Mesendoderm (in vitro differentiated cells): ENCODE data around the gene SLC25A53.

ENCODE experiments used
- DNase-seq: peaks from one replicate; pipeline ENCODE4 v3.0.0; 2013
- H2AK5ac ChIP-seq: 2 replicates; pipeline ENCODE4 v1.6.1; 2013; ENCODE audit warnings: low read length, inconsistent platforms
- H2BK120ac ChIP-seq: 2 replicates; pipeline ENCODE4 v1.6.1; 2013; ENCODE audit warnings: low read depth, mild to moderate bottlenecking, low read length, moderate library complexity, mixed read lengths
- H2BK15ac ChIP-seq: replicated peaks from 2 replicates; pipeline ENCODE4 v1.6.1; 2013; ENCODE audit warnings: low read depth, mild to moderate bottlenecking, moderate library complexity
- H2BK5ac ChIP-seq: 2 replicates; pipeline ENCODE4 v1.6.1; 2013; ENCODE audit warnings: low read length, inconsistent platforms
- H3K18ac ChIP-seq: 2 replicates; pipeline ENCODE4 v1.6.1; 2013; ENCODE audit warnings: mild to moderate bottlenecking, low read length, mixed read lengths
- H3K23ac ChIP-seq: one replicate; pipeline ENCODE4 v1.6.1; 2013; ENCODE audit warnings: low read length
- H3K27ac ChIP-seq: 2 replicates; pipeline ENCODE4 v1.5.1; 2013; ENCODE audit warnings: low read depth, mild to moderate bottlenecking, inconsistent platforms, low read length, moderate library complexity
- H3K27me3 ChIP-seq: 2 replicates; pipeline ENCODE4 v1.6.1; 2013; ENCODE audit warnings: low read length, control low read depth, mild to moderate bottlenecking, inconsistent platforms; ENCODE audit not compliant: insufficient read depth, poor library complexity
- H3K36me3 ChIP-seq: 2 replicates; pipeline ENCODE4 v1.6.1; 2013; ENCODE audit warnings: low read length, inconsistent platforms; ENCODE audit not compliant: control insufficient read depth, insufficient read depth
- H3K4ac ChIP-seq: one replicate; pipeline ENCODE4 v1.6.1; 2013; ENCODE audit warnings: low read depth, mild to moderate bottlenecking, low read length, moderate library complexity
- H3K4me1 ChIP-seq: 2 replicates; pipeline ENCODE4 v1.6.1; 2013; ENCODE audit warnings: low read depth, low read length, inconsistent platforms; ENCODE audit not compliant: control insufficient read depth
- H3K4me2 ChIP-seq: 2 replicates; pipeline ENCODE4 v1.6.1; 2013; ENCODE audit warnings: low read length
- H3K4me3 ChIP-seq: 2 replicates; pipeline ENCODE4 v1.5.1; 2013; ENCODE audit warnings: mild to moderate bottlenecking, low read length
- H3K56ac ChIP-seq: one replicate; pipeline ENCODE4 v1.6.1; 2013; ENCODE audit warnings: low read length
- H3K79me1 ChIP-seq: 2 replicates; pipeline ENCODE4 v1.6.1; 2013; ENCODE audit warnings: low read length, inconsistent platforms
- H3K79me2 ChIP-seq: 2 replicates; pipeline ENCODE4 v1.6.1; 2013; ENCODE audit warnings: mild to moderate bottlenecking, low read length; ENCODE audit not compliant: control insufficient read depth, insufficient read depth
- H3K9ac ChIP-seq: 2 replicates; pipeline ENCODE4 v1.6.1; 2013; ENCODE audit warnings: low read length, inconsistent platforms
- H4K5ac ChIP-seq: one replicate; pipeline ENCODE4 v1.6.1; 2013; ENCODE audit warnings: low read length
- H4K8ac ChIP-seq: one replicate; pipeline ENCODE4 v1.6.1; 2013; ENCODE audit warnings: low read depth, mild to moderate bottlenecking, control low read depth, low read length, moderate library complexity
- WGBS: extraction: QIAGEN DNeasy Blood & Tissue Kit; methylation state at CpG from one replicate; pipeline ENCODE4 v1.1.7; 2013; ENCODE audit warnings: low lambda C conversion rate, missing lambda C conversion rate; ENCODE audit not compliant: insufficient coverage; ENCODE audit errors: extremely low coverage; 5-methylcytosine and 5-hydroxymethylcytosine counted together

Gene SLC25A53

GRCh38 chrX:104189837-104190236, 33.0 kb upstream of the SLC25A53 start:
- no peak overlapping the region for H2AK5ac ChIP-seq

DNA sequence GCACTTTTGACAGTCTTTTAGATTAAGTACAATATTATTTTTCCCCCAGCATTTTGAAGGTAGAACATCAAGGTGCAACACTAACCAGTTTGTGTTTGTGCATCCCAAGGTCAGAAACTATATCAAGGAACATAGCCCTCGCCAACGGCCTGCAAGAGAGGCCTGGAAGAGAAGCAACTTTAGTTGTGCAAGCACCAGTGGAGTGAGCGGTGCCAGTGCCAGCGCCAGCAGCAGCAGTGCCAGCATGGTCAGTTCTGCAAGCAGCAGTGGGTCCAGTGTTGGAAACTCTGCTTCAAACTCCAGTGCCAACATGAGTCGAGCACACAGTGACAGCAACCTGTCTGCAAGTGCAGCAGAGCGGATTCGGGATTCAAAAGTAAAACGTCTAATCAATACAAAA, 31.1 kb upstream of the SLC25A53 start:
- no CpG with 5 or more reads among the region's 8 CpGs for WGBS
- H4K8ac ChIP-seq: no peak overlapping the region

More at GRCh38 chrX:104189837-104190236, 33.0 kb upstream of the SLC25A53 start:
- no peak overlapping the region for H2BK15ac ChIP-seq
- H4K5ac ChIP-seq: no peak overlapping the region
- no peaks in the 10 kb centered on the region for H3K79me2 ChIP-seq
- no CpG with 5 or more reads among the region's 5 CpGs for WGBS
- no peaks in the 10 kb centered on the region for H3K36me3 ChIP-seq
- H3K9ac ChIP-seq: no peak overlapping the region
- no peak overlapping the region for H4K8ac ChIP-seq
- no peak overlapping the region for H3K4me3 ChIP-seq
- H3K4ac ChIP-seq: no peak overlapping the region
- H2BK5ac ChIP-seq: no peak overlapping the region
- no peaks in the 10 kb centered on the region for H3K27me3 ChIP-seq
- H3K27ac ChIP-seq: no peak overlapping the region
- H3K79me1 ChIP-seq: no peaks in the 10 kb centered on the region
- no peak overlapping the region for H3K23ac ChIP-seq
- H3K4me2 ChIP-seq: no peak overlapping the region
- H3K56ac ChIP-seq: no peak overlapping the region
- H2BK120ac ChIP-seq: no peak overlapping the region
- no peak for DNase-seq
- no peaks in the 10 kb centered on the region for H3K4me1 ChIP-seq
- no peak overlapping the region for H3K18ac ChIP-seq

DNA sequence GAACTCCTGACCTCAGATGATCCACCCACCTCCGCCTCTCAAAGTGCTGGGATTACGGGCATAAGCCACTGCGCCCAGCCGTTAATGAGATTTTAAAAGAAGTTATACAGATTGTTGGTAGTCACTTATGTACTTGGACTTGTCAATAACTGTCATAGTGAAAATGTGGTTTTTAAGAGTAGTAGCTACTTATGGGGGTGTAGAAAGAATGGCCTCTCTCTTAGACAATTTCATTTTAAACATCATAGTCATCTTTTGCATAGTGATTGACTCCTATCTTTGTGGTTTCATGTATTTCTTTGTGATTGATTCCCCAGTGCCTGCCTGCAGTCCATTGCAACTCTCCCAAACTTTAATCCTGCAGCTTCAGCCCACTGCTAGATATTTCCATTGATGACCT, 26.9 kb upstream of the SLC25A53 start:
- Histone ChIP-seq H3K4me2 (no peak overlapping the region), H3K23ac (no peak overlapping the region), H3K4me1 (no peaks in the 10 kb centered on the region), H3K18ac (no peak overlapping the region), H3K27me3 (no peaks in the 10 kb centered on the region), H3K4me3 (no peak overlapping the region), H3K56ac (no peak overlapping the region), H3K27ac (no peak overlapping the region), H3K4ac (no peak overlapping the region), H3K36me3 (no peaks in the 10 kb centered on the region), H2AK5ac (no peak overlapping the region), H4K5ac (no peak overlapping the region), H3K79me2 (no peaks in the 10 kb centered on the region), H2BK120ac (no peak overlapping the region), H3K79me1 (no peaks in the 10 kb centered on the region), H4K8ac (no peak overlapping the region), H3K9ac (no peak overlapping the region), H2BK15ac (no peak overlapping the region), H2BK5ac (no peak overlapping the region)
- no CpG with 5 or more reads among the region's 4 CpGs for WGBS
- DNase-seq: no peak

More for the DNA sequence above, 31.1 kb upstream of the SLC25A53 start:
- no peaks in the 10 kb centered on the region for H3K4me1 ChIP-seq
- H3K9ac ChIP-seq: no peak overlapping the region
- no peaks in the 10 kb centered on the region for H3K36me3 ChIP-seq
- H3K27ac ChIP-seq: no peak overlapping the region
- no peak overlapping the region for H2BK120ac ChIP-seq
- no peak overlapping the region for H3K56ac ChIP-seq
- no peak overlapping the region for H3K23ac ChIP-seq
- H3K79me2 ChIP-seq: no peaks in the 10 kb centered on the region
- no peak overlapping the region for H3K4ac ChIP-seq
- no peak for DNase-seq
- no peak overlapping the region for H4K5ac ChIP-seq
- no peaks in the 10 kb centered on the region for H3K27me3 ChIP-seq
- H3K4me3 ChIP-seq: no peak overlapping the region
- H3K4me2 ChIP-seq: no peak overlapping the region
- no peak overlapping the region for H2BK5ac ChIP-seq
- H2AK5ac ChIP-seq: no peak overlapping the region
- H2BK15ac ChIP-seq: no peak overlapping the region
- no peaks in the 10 kb centered on the region for H3K79me1 ChIP-seq
- no peak overlapping the region for H3K18ac ChIP-seq

DNA sequence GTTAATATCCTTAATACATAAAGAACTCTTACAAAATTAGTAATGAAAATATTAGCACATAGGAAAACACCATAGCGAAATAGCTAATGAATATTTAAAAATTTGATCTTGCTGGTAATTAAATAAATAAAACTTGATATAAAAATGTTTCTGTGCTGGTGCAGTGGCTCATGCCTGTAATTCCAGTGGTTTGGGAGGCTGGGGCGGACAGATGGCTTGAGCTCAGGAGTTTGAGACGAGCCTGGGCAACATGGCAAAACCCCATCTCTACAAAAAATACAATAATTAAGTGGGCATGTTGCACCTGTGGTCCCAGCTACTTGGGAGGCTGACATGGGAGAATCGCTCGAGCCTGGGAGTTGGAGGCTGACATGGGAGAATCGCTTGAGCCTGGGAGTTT, 17.0 kb upstream of the SLC25A53 start:
- Histone ChIP-seq H3K27ac (no peak overlapping the region), H2BK15ac (no peak overlapping the region), H4K8ac (no peak overlapping the region), H3K4me3 (no peak overlapping the region), H3K79me2 (no peaks in the 10 kb centered on the region), H3K4me1 (no peaks in the 10 kb centered on the region), H2BK120ac (no peak overlapping the region), H3K4ac (no peak overlapping the region), H3K27me3 (no peaks in the 10 kb centered on the region), H3K9ac (no peak overlapping the region), H2AK5ac (no peak overlapping the region), H3K36me3 (no peaks in the 10 kb centered on the region), H3K23ac (no peak overlapping the region), H2BK5ac (no peak overlapping the region), H3K4me2 (no peak overlapping the region), H3K56ac (no peak overlapping the region), H4K5ac (no peak overlapping the region), H3K18ac (no peak overlapping the region), H3K79me1 (no peaks in the 10 kb centered on the region)
- DNase-seq: no peak
- WGBS: no CpG with 5 or more reads among the region's 6 CpGs

DNA sequence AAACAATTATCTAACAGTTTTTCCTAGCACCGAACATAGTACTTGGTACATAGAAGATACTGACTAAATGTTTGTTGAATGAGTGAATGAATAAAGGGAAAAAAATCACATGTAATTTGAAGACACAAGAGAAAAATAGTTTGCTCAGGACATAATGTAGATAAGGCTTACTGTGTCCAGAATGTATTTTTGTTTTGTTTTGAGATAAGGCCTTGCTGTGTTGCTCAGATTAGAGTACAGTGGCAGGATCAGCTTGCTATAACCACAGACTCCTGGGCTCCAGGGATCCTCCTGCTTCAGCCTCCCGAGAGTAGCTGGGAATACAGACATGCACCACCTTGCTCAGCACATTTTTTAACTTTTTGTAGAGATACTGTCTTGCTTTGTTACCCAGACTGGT, 16.0 kb upstream of the SLC25A53 start:
- Histone ChIP-seq H2AK5ac (no peak overlapping the region), H3K79me2 (no peaks in the 10 kb centered on the region), H3K18ac (no peak overlapping the region), H4K5ac (no peak overlapping the region), H3K4ac (no peak overlapping the region), H2BK120ac (no peak overlapping the region), H4K8ac (no peak overlapping the region), H2BK5ac (no peak overlapping the region), H3K79me1 (no peaks in the 10 kb centered on the region), H3K56ac (no peak overlapping the region), H3K4me1 (no peaks in the 10 kb centered on the region), H3K27me3 (no peaks in the 10 kb centered on the region), H3K4me2 (no peak overlapping the region), H3K36me3 (no peaks in the 10 kb centered on the region), H3K23ac (no peak overlapping the region), H3K9ac (no peak overlapping the region), H2BK15ac (no peak overlapping the region), H3K4me3 (no peak overlapping the region), H3K27ac (no peak overlapping the region)
- DNase-seq: no peak
- WGBS: no CpG with 5 or more reads among the region's 2 CpGs

- no CpG with 5 or more reads among the region's 6 CpGs for WGBS
- no peaks in the 10 kb centered on the region for H3K4me1 ChIP-seq
- no peak overlapping the region for H4K5ac ChIP-seq
- no peak overlapping the region for H3K4me3 ChIP-seq
- no peak overlapping the region for H2BK15ac ChIP-seq
- no peak overlapping the region for H3K9ac ChIP-seq
- no peak overlapping the region for H3K56ac ChIP-seq
- no peaks in the 10 kb centered on the region for H3K79me1 ChIP-seq
- DNase-seq: no peak
- no peak overlapping the region for H3K18ac ChIP-seq
- no peak overlapping the region for H3K4ac ChIP-seq
- H3K23ac ChIP-seq: no peak overlapping the region
- H4K8ac ChIP-seq: no peak overlapping the region
- no peaks in the 10 kb centered on the region for H3K79me2 ChIP-seq
- no peak overlapping the region for H2BK120ac ChIP-seq
- no peaks in the 10 kb centered on the region for H3K36me3 ChIP-seq
- H3K27ac ChIP-seq: no peak overlapping the region
- H3K4me2 ChIP-seq: no peak overlapping the region
- no peak overlapping the region for H2BK5ac ChIP-seq
- no peaks in the 10 kb centered on the region for H3K27me3 ChIP-seq
- H2AK5ac ChIP-seq: no peak overlapping the region
These were observed 15.3 kb upstream of the SLC25A53 start for GRCh38 chrX:104172121-104172520.
